WTC11 (cell line): ENCODE results near the gene AGPS.

ENCODE experiments used
- RELA ChIP-seq: sonication (generic); formaldehyde crosslinking; IDR thresholded peaks from 2 replicates; pipeline ENCODE4 v1.8.1; 2022; ENCODE audit warnings: missing genetic modification reagents, mild to moderate bottlenecking, borderline replicate concordance
- ZNF512 ChIP-seq: sonication (generic); formaldehyde crosslinking; IDR thresholded peaks from 2 replicates; pipeline ENCODE4 v1.8.1; 2022; ENCODE audit warnings: missing genetic modification reagents, borderline replicate concordance
- TF ChIP-seq, protein P1 (sequence below): fragments of 200-600 bp; IDR thresholded peaks from 2 replicates; pipeline ENCODE4 v1.8.0; 2022; ENCODE audit warnings: antibody characterized with exemption

- TF ChIP-seq ZNF512 (CRISPR knock-in tag), result no peak
- TF ChIP-seq, protein P1, sequence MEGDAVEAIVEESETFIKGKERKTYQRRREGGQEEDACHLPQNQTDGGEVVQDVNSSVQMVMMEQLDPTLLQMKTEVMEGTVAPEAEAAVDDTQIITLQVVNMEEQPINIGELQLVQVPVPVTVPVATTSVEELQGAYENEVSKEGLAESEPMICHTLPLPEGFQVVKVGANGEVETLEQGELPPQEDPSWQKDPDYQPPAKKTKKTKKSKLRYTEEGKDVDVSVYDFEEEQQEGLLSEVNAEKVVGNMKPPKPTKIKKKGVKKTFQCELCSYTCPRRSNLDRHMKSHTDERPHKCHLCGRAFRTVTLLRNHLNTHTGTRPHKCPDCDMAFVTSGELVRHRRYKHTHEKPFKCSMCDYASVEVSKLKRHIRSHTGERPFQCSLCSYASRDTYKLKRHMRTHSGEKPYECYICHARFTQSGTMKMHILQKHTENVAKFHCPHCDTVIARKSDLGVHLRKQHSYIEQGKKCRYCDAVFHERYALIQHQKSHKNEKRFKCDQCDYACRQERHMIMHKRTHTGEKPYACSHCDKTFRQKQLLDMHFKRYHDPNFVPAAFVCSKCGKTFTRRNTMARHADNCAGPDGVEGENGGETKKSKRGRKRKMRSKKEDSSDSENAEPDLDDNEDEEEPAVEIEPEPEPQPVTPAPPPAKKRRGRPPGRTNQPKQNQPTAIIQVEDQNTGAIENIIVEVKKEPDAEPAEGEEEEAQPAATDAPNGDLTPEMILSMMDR, result no peak
- no peak for TF ChIP-seq RELA
Measured at GRCh38 chr2:177496921-177497320, 104.3 kb downstream of the AGPS start.
